Measurements from ENCODE around the gene TIMM8B.

- TF ChIP-seq CREB5 (CRISPR knock-in tag; IDR thresholded peaks at IDR 0.05; ENCODE audit: low read depth) = no peak
- TF ChIP-seq TSHZ2 (CRISPR knock-in tag; IDR thresholded peaks at IDR 0.05) = no peak
- no peak for TF ChIP-seq POU6F1 (CRISPR knock-in tag; IDR thresholded peaks at IDR 0.05; ENCODE audit: borderline replicate concordance, low read depth)
- TF ChIP-seq PATZ1 (CRISPR knock-in tag; IDR thresholded peaks at IDR 0.05; ENCODE audit: borderline replicate concordance) = no peak
- no peak for TF ChIP-seq ZC3H10 (CRISPR knock-in tag; IDR thresholded peaks at IDR 0.05)
These were observed 23.6 kb downstream of the TIMM8B start for GRCh38 chr11:112062923-112063322.

Data from SK-N-SH treated with all-trans-retinoic acid at 6 μM for 48 hours (cell line).